Ureter (tissue), 1 donor: ENCODE results near the gene IL1RAPL2. TPM values are rescaled to one million over a fixed set of nuclear protein-coding genes. Genes with fewer than 3 reads are reported as not detected.
"Not testable (repeated sequence)": the region's sequence is repeated elsewhere in the genome, so short reads cannot be mapped to it uniquely, and the experiment has no call there.

Source experiments
- DNase-seq: peaks from one replicate; pipeline ENCODE4 v3.0.0-alpha.2; 2020; ENCODE audit warnings: low spot score
- total RNA-seq: library from RNA; stranded (reverse); gene quantifications from one replicate; pipeline ENCODE4 v1.2.4, GENCODE V29; 2023
- donor health status: DM: yes; HTN: yes; CAD: no.

The IL1RAPL2 gene
- total RNA-seq, 1 donor from 2014 or later = 8.3 TPM

DNA sequence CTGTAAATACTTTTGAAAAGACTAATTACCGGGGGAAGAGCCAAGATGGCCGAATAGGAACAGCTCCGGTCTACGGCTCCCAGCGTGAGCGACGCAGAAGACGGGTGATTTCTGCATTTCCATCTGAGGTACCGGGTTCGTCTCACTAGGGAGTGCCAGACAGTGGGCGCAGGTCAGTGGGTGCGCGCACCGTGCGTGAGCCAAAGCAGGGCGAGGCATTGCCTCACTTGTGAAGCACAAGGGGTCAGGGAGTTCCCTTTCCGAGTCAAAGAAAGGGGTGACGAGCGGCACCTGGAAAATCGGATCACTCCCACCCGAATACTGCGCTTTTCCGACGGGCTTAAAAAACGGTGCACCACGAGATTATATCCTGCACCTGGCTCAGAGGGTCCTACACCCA is 1230.9 kb downstream of the IL1RAPL2 start:
- not testable (repeated sequence) for DNase-seq

DNA sequence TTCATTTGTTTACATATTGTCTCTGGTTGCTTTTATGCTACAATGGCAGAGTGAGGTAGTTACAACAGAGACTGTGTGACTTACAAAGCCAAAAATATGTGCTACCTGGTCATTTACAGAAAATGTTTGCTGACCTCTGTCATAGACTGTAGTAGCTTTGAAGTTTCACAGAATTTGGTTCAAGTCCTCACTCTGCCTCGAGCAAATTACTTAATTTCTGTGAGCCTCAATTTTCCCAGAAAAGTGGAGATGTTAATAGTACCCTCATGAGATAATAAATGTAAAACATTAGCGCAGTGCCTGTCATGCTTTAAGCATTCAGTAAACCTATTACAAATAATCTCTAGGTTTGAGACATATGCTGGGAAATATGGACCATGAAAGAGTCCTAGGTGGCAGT is 1237.9 kb downstream of the IL1RAPL2 start:
- no peak for DNase-seq

DNA sequence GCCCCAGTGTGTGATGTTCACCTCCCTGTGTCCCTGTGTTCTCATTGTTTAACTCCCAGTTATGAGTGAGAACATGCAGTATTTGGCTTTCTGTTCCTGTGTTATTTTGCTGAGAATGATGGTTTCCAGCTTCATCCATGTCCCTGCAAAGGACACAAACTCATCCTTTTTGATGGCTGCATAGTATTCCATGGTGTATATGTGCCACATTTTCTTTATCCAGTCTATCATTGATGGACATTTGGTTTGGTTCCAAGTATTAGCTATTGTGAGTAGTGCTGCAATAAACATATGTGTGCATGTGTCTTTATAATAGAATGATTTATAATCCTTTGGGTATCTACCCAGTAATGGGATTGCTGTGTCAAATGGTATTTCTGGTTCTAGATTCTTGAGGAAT is 1239.7 kb downstream of the IL1RAPL2 start:
- not testable (repeated sequence) for DNase-seq

DNA sequence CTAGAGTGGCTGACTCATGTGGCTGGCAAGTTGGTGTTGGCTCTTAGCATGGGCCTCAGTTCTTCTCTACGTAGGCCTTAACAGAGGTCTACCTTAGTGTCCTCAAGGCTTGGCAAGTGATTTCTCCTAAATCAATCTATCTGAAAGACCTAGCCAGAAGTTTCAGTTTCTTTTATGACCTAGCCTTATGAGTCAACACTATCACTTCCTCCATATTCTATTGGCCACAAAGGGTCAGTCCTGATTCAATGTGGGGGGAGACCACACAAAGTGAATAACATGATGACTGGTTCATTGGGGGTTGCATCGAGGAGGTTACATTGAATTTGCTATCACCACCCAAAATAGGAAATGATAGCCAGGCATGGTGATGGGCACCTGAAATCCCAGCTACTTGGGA is 1250.5 kb downstream of the IL1RAPL2 start:
- DNase-seq = no peak
